T-helper 17 cell (primary cell): ENCODE measurements around the gene ELF4. TPM values are rescaled to one million over a fixed set of nuclear protein-coding genes. Genes with fewer than 3 reads are reported as not detected.

Experiments
- ATAC-seq: fragments of 150-1000 bp; cut with Tn5 transposase; 2 replicates; pipeline ENCODE4 v1.10.0; 2021; ENCODE audit warnings: mild to moderate bottlenecking, moderate library complexity
- DNase-seq, 3 donors: peaks; one replicate each; pipeline versions ENCODE4 v3.0.0 to v3.0.0-alpha.2; 2020 to 2021
- H3K9me3 ChIP-seq: one replicate; pipeline ENCODE4 v1.7.0; 2013; ENCODE audit warnings: low read length, mild to moderate bottlenecking; ENCODE audit not compliant: control insufficient read depth, poor library complexity, severe bottlenecking
- H3K27ac Mint-ChIP-seq: one replicate; pipeline ENCODE4 v1.8.0; 2022; ENCODE audit warnings: mild to moderate bottlenecking, moderate library complexity, mixed read lengths
- H3K27me3 Mint-ChIP-seq: one replicate; pipeline ENCODE4 v1.8.0; 2022; ENCODE audit warnings: mixed read lengths
- H3K36me3 Mint-ChIP-seq: one replicate; pipeline ENCODE4 v1.8.0; 2022; ENCODE audit warnings: low read depth, mixed read lengths
- H3K4me1 Mint-ChIP-seq: one replicate; pipeline ENCODE4 v1.8.0; 2022; ENCODE audit warnings: mild to moderate bottlenecking, mixed read lengths
- H3K4me3 Mint-ChIP-seq: one replicate; pipeline ENCODE4 v1.8.0; 2022; ENCODE audit warnings: mild to moderate bottlenecking, moderate library complexity, mixed read lengths
- total RNA-seq, 4 donors: library from RNA in 2 of 4; stranded (reverse) in 2 of 4; gene quantifications; one replicate each; pipeline ENCODE4 v1.2.3 and lab custom pipeline; 2022 to 2026

Gene ELF4
- total RNA-seq, 2 donors from 2014 or later, result 28.4 to 34.6 TPM

- Mint-ChIP-seq H3K36me3 (peaks cover 2% of the 10 kb centered on the region), H3K4me3 (no peak overlapping the region), H3K27me3 (no peaks in the 10 kb centered on the region), H3K27ac (no peak overlapping the region), H3K4me1 (peaks cover 4% of the 10 kb centered on the region)
- DNase-seq (no peak), ATAC-seq (no peak)
- no peaks in the 10 kb centered on the region for H3K9me3 ChIP-seq
Measured at GRCh38 chrX:130066975-130067615, 43.2 kb downstream of the ELF4 start.

GRCh38 chrX:130060122-130061069, 49.9 kb downstream of the ELF4 start:
- H3K9me3 ChIP-seq, result no peaks in the 10 kb centered on the region
- ATAC-seq (peak; percentile 89), DNase-seq (peak; percentile 72 to 82 (median 77))
- Mint-ChIP-seq H3K4me3 (peak overlapping the region; percentile 63), H3K27ac (no peak overlapping the region), H3K27me3 (no peaks in the 10 kb centered on the region), H3K36me3 (no peaks in the 10 kb centered on the region), H3K4me1 (peaks cover 10% of the 10 kb centered on the region)

- Mint-ChIP-seq H3K4me1 (peaks cover 6% of the 10 kb centered on the region), H3K36me3 (no peaks in the 10 kb centered on the region)
Measured at GRCh38 chrX:130058652-130059051, 51.6 kb downstream of the ELF4 start.

GRCh38 chrX:130057209-130057608, 53.1 kb downstream of the ELF4 start:
- Mint-ChIP-seq H3K4me1 (peaks cover 6% of the 10 kb centered on the region), H3K27ac (no peak overlapping the region), H3K36me3 (no peaks in the 10 kb centered on the region), H3K27me3 (no peaks in the 10 kb centered on the region), H3K4me3 (no peak overlapping the region)
- DNase-seq, result no peak
- H3K9me3 ChIP-seq, result no peaks in the 10 kb centered on the region
- ATAC-seq, result no peak

More at GRCh38 chrX:130058652-130059051, 51.6 kb downstream of the ELF4 start:
- ATAC-seq (no peak), DNase-seq (no peak)
- Mint-ChIP-seq H3K27me3 (no peaks in the 10 kb centered on the region), H3K27ac (peak overlapping the region; percentile 3), H3K4me3 (no peak overlapping the region)
- no peaks in the 10 kb centered on the region for H3K9me3 ChIP-seq

- DNase-seq (no peak), ATAC-seq (no peak)
- Mint-ChIP-seq H3K4me3 (no peak overlapping the region), H3K4me1 (peaks cover 6% of the 10 kb centered on the region), H3K36me3 (no peaks in the 10 kb centered on the region), H3K27ac (no peak overlapping the region), H3K27me3 (no peaks in the 10 kb centered on the region)
- H3K9me3 ChIP-seq, result no peaks in the 10 kb centered on the region
Measured at GRCh38 chrX:130055899-130056298, 54.4 kb downstream of the ELF4 start.

GRCh38 chrX:130055103-130055502, 55.2 kb downstream of the ELF4 start:
- DNase-seq, result no peak
- no peak overlapping the region for H3K27ac Mint-ChIP-seq
- H3K9me3 ChIP-seq, result no peaks in the 10 kb centered on the region
- ATAC-seq, result no peak
- no peaks in the 10 kb centered on the region for H3K36me3 Mint-ChIP-seq
- peaks cover 6% of the 10 kb centered on the region for H3K4me1 Mint-ChIP-seq
- H3K4me3 Mint-ChIP-seq, result no peak overlapping the region
- no peaks in the 10 kb centered on the region for H3K27me3 Mint-ChIP-seq

GRCh38 chrX:130053236-130053635, 57.1 kb downstream of the ELF4 start:
- H3K9me3 ChIP-seq, result no peaks in the 10 kb centered on the region
- DNase-seq, result no peak
- H3K27ac Mint-ChIP-seq, result no peak overlapping the region
- ATAC-seq, result no peak
- peaks cover 2% of the 10 kb centered on the region for H3K4me1 Mint-ChIP-seq
- H3K4me3 Mint-ChIP-seq, result no peak overlapping the region
- H3K36me3 Mint-ChIP-seq, result no peaks in the 10 kb centered on the region
- H3K27me3 Mint-ChIP-seq, result no peaks in the 10 kb centered on the region

GRCh38 chrX:130051176-130051845, 59.0 kb downstream of the ELF4 start:
- Mint-ChIP-seq H3K4me1 (peaks cover 2% of the 10 kb centered on the region), H3K27ac (no peak overlapping the region), H3K4me3 (no peak overlapping the region), H3K27me3 (no peaks in the 10 kb centered on the region), H3K36me3 (peaks cover 3% of the 10 kb centered on the region)
- H3K9me3 ChIP-seq, result no peaks in the 10 kb centered on the region
- DNase-seq (no peak), ATAC-seq (no peak)

- DNase-seq (no peak), ATAC-seq (no peak)
- H3K27ac Mint-ChIP-seq, result no peak overlapping the region
- H3K36me3 Mint-ChIP-seq, result peaks cover 3% of the 10 kb centered on the region
- H3K9me3 ChIP-seq, result no peaks in the 10 kb centered on the region
- H3K27me3 Mint-ChIP-seq, result no peaks in the 10 kb centered on the region
- H3K4me1 Mint-ChIP-seq, result no peaks in the 10 kb centered on the region
- no peak overlapping the region for H3K4me3 Mint-ChIP-seq
Measured at GRCh38 chrX:130049821-130050220, 60.5 kb downstream of the ELF4 start.

GRCh38 chrX:130048686-130049222, 61.5 kb downstream of the ELF4 start:
- DNase-seq, result no peak
- H3K4me3 Mint-ChIP-seq, result no peak overlapping the region
- peaks cover 3% of the 10 kb centered on the region for H3K36me3 Mint-ChIP-seq
- no peak for ATAC-seq
- H3K9me3 ChIP-seq, result no peaks in the 10 kb centered on the region
- no peak overlapping the region for H3K27ac Mint-ChIP-seq
- no peaks in the 10 kb centered on the region for H3K4me1 Mint-ChIP-seq
- no peaks in the 10 kb centered on the region for H3K27me3 Mint-ChIP-seq

- H3K27ac Mint-ChIP-seq, result no peak overlapping the region
- H3K4me1 Mint-ChIP-seq, result no peaks in the 10 kb centered on the region
- DNase-seq, result no peak
- H3K36me3 Mint-ChIP-seq, result peaks cover 3% of the 10 kb centered on the region
- no peaks in the 10 kb centered on the region for H3K27me3 Mint-ChIP-seq
- no peak for ATAC-seq
- no peaks in the 10 kb centered on the region for H3K9me3 ChIP-seq
- H3K4me3 Mint-ChIP-seq, result no peak overlapping the region
Measured at GRCh38 chrX:130047416-130047815, 62.9 kb downstream of the ELF4 start.

- ATAC-seq (no peak), DNase-seq (no peak)
- H3K27ac Mint-ChIP-seq, result no peak overlapping the region
- H3K27me3 Mint-ChIP-seq, result no peaks in the 10 kb centered on the region
- H3K4me3 Mint-ChIP-seq, result no peak overlapping the region
- no peaks in the 10 kb centered on the region for H3K9me3 ChIP-seq
- no peaks in the 10 kb centered on the region for H3K36me3 Mint-ChIP-seq
- H3K4me1 Mint-ChIP-seq, result no peaks in the 10 kb centered on the region
Measured at GRCh38 chrX:130039847-130040246, 70.5 kb downstream of the ELF4 start.

- no peaks in the 10 kb centered on the region for H3K4me1 Mint-ChIP-seq
- ATAC-seq, result no peak
- no peaks in the 10 kb centered on the region for H3K36me3 Mint-ChIP-seq
- H3K27ac Mint-ChIP-seq, result no peak overlapping the region
- no peak overlapping the region for H3K4me3 Mint-ChIP-seq
- no peak for DNase-seq
- H3K9me3 ChIP-seq, result no peaks in the 10 kb centered on the region
- H3K27me3 Mint-ChIP-seq, result no peaks in the 10 kb centered on the region
Measured at GRCh38 chrX:130034178-130034577, 76.1 kb downstream of the ELF4 start.
